ENCODE measurements around the gene SEMA5A. TPM values are rescaled to one million over a fixed set of nuclear protein-coding genes. Genes with fewer than 3 reads are reported as not detected.

The SEMA5A gene
- total RNA-seq, 1 experiment from 2014 or later = 9.3 TPM

DNA sequence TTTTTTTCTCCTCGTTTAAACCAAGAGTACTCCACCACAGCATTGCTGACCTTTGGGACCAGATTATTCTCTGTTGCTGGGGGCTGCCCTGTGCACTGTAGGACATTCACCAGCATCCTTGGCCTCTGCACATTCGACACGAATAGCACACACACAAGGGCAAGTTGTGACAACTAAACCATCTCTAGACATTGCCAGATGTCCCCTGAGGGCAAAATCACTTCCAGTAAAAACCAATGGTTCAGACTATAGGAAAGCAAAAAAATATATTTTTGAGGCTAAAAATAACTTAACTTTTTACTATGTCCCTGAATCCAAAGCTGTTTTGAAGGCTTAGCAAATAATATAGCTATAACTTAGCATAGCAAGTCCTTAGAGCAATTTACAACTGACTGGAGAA lies 65.9 kb downstream of the SEMA5A start (continued):
- no peak for TF ChIP-seq ZNF423 (CRISPR knock-in tag; IDR thresholded peaks at IDR 0.05)
- TF ChIP-seq ESRRA (CRISPR knock-in tag; IDR thresholded peaks at IDR 0.05; ENCODE audit: borderline replicate concordance) = no peak
- no peak for TF ChIP-seq RORB (CRISPR knock-in tag; IDR thresholded peaks at IDR 0.05)
- TF ChIP-seq ZNF263 (CRISPR knock-in tag; IDR thresholded peaks at IDR 0.05; ENCODE audit: low read depth) = no peak

DNA sequence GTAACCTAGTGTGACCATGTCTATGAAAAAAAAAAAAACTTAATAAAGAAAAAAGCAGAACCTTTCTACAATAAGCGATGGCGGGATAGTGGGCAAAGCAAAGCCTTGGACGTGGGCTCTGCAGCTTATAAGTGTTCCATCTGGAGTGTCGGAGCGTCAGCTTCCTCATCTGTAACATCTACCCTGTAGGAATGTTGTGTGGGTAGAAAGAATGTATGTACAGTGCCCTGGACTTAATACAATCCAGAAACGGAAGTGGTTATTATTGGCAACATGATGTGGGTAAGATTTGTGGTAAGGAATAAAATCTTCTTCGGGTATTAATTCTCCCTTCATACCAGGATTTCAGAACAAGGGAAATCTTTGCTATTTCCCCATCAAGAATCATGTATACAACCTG lies 66.5 kb downstream of the SEMA5A start:
- Mint-ChIP-seq H3K27ac (no peak overlapping the region), H3K4me1 (peaks cover 20% of the 10 kb centered on the region), H3K36me3 (peaks cover 33% of the 10 kb centered on the region), H3K27me3 (ENCODE audit: low read depth) (no peaks in the 10 kb centered on the region), H3K9me3 (peaks cover 50% of the 10 kb centered on the region), H3K4me3 (no peak overlapping the region)
- ChIA-PET CTCF (no interaction called here), POLR2A (no interaction called here)
- ATAC-seq = no peak
- TF ChIP-seq ZNF263 (CRISPR knock-in tag; IDR thresholded peaks at IDR 0.05; ENCODE audit: low read depth) (no peak), KAT7 (CRISPR knock-in tag; IDR thresholded peaks at IDR 0.05; ENCODE audit: borderline replicate concordance) (no peak), ZNF219 (CRISPR knock-in tag; IDR thresholded peaks at IDR 0.05; ENCODE audit: borderline replicate concordance) (no peak), CREM (CRISPR knock-in tag; IDR thresholded peaks at IDR 0.05) (no peak), CREB1 (CRISPR knock-in tag; IDR thresholded peaks at IDR 0.05) (no peak), JUN (CRISPR knock-in tag; IDR thresholded peaks at IDR 0.05) (no peak), ESRRA (CRISPR knock-in tag; IDR thresholded peaks at IDR 0.05; ENCODE audit: borderline replicate concordance) (no peak), TP53 (CRISPR knock-in tag; IDR thresholded peaks at IDR 0.05) (no peak)
- TF ChIP-seq, protein P1, sequence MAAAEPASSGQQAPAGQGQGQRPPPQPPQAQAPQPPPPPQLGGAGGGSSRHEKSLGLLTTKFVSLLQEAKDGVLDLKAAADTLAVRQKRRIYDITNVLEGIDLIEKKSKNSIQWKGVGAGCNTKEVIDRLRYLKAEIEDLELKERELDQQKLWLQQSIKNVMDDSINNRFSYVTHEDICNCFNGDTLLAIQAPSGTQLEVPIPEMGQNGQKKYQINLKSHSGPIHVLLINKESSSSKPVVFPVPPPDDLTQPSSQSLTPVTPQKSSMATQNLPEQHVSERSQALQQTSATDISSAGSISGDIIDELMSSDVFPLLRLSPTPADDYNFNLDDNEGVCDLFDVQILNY (CRISPR knock-in tag; IDR thresholded peaks at IDR 0.05) = no peak
- TF ChIP-seq, protein P2, sequence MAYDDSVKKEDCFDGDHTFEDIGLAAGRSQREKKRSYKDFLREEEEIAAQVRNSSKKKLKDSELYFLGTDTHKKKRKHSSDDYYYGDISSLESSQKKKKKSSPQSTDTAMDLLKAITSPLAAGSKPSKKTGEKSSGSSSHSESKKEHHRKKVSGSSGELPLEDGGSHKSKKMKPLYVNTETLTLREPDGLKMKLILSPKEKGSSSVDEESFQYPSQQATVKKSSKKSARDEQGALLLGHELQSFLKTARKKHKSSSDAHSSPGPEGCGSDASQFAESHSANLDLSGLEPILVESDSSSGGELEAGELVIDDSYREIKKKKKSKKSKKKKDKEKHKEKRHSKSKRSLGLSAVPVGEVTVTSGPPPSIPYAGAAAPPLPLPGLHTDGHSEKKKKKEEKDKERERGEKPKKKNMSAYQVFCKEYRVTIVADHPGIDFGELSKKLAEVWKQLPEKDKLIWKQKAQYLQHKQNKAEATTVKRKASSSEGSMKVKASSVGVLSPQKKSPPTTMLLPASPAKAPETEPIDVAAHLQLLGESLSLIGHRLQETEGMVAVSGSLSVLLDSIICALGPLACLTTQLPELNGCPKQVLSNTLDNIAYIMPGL (CRISPR knock-in tag; IDR thresholded peaks at IDR 0.05) = no peak
- TF ChIP-seq, protein P3, sequence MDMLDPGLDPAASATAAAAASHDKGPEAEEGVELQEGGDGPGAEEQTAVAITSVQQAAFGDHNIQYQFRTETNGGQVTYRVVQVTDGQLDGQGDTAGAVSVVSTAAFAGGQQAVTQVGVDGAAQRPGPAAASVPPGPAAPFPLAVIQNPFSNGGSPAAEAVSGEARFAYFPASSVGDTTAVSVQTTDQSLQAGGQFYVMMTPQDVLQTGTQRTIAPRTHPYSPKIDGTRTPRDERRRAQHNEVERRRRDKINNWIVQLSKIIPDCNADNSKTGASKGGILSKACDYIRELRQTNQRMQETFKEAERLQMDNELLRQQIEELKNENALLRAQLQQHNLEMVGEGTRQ (CRISPR knock-in tag; IDR thresholded peaks at IDR 0.05) = no peak
- TF ChIP-seq, protein P4, sequence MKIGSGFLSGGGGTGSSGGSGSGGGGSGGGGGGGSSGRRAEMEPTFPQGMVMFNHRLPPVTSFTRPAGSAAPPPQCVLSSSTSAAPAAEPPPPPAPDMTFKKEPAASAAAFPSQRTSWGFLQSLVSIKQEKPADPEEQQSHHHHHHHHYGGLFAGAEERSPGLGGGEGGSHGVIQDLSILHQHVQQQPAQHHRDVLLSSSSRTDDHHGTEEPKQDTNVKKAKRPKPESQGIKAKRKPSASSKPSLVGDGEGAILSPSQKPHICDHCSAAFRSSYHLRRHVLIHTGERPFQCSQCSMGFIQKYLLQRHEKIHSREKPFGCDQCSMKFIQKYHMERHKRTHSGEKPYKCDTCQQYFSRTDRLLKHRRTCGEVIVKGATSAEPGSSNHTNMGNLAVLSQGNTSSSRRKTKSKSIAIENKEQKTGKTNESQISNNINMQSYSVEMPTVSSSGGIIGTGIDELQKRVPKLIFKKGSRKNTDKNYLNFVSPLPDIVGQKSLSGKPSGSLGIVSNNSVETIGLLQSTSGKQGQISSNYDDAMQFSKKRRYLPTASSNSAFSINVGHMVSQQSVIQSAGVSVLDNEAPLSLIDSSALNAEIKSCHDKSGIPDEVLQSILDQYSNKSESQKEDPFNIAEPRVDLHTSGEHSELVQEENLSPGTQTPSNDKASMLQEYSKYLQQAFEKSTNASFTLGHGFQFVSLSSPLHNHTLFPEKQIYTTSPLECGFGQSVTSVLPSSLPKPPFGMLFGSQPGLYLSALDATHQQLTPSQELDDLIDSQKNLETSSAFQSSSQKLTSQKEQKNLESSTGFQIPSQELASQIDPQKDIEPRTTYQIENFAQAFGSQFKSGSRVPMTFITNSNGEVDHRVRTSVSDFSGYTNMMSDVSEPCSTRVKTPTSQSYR (CRISPR knock-in tag; IDR thresholded peaks at IDR 0.05) = no peak
- TF ChIP-seq, protein P5, sequence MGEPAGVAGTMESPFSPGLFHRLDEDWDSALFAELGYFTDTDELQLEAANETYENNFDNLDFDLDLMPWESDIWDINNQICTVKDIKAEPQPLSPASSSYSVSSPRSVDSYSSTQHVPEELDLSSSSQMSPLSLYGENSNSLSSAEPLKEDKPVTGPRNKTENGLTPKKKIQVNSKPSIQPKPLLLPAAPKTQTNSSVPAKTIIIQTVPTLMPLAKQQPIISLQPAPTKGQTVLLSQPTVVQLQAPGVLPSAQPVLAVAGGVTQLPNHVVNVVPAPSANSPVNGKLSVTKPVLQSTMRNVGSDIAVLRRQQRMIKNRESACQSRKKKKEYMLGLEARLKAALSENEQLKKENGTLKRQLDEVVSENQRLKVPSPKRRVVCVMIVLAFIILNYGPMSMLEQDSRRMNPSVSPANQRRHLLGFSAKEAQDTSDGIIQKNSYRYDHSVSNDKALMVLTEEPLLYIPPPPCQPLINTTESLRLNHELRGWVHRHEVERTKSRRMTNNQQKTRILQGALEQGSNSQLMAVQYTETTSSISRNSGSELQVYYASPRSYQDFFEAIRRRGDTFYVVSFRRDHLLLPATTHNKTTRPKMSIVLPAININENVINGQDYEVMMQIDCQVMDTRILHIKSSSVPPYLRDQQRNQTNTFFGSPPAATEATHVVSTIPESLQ (CRISPR knock-in tag; IDR thresholded peaks at IDR 0.05) = no peak
- TF ChIP-seq, protein P6, sequence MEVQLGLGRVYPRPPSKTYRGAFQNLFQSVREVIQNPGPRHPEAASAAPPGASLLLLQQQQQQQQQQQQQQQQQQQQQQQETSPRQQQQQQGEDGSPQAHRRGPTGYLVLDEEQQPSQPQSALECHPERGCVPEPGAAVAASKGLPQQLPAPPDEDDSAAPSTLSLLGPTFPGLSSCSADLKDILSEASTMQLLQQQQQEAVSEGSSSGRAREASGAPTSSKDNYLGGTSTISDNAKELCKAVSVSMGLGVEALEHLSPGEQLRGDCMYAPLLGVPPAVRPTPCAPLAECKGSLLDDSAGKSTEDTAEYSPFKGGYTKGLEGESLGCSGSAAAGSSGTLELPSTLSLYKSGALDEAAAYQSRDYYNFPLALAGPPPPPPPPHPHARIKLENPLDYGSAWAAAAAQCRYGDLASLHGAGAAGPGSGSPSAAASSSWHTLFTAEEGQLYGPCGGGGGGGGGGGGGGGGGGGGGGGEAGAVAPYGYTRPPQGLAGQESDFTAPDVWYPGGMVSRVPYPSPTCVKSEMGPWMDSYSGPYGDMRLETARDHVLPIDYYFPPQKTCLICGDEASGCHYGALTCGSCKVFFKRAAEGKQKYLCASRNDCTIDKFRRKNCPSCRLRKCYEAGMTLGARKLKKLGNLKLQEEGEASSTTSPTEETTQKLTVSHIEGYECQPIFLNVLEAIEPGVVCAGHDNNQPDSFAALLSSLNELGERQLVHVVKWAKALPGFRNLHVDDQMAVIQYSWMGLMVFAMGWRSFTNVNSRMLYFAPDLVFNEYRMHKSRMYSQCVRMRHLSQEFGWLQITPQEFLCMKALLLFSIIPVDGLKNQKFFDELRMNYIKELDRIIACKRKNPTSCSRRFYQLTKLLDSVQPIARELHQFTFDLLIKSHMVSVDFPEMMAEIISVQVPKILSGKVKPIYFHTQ (CRISPR knock-in tag; IDR thresholded peaks at IDR 0.05) = no peak
- TF ChIP-seq, protein P7, sequence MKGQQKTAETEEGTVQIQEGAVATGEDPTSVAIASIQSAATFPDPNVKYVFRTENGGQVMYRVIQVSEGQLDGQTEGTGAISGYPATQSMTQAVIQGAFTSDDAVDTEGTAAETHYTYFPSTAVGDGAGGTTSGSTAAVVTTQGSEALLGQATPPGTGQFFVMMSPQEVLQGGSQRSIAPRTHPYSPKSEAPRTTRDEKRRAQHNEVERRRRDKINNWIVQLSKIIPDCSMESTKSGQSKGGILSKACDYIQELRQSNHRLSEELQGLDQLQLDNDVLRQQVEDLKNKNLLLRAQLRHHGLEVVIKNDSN (CRISPR knock-in tag; IDR thresholded peaks at IDR 0.05) = no peak
- DNase-seq (ENCODE audit: low spot score) = no peak

Measured in WTC11 (cell line).